ENCODE data around the gene PLB1.

DNA sequence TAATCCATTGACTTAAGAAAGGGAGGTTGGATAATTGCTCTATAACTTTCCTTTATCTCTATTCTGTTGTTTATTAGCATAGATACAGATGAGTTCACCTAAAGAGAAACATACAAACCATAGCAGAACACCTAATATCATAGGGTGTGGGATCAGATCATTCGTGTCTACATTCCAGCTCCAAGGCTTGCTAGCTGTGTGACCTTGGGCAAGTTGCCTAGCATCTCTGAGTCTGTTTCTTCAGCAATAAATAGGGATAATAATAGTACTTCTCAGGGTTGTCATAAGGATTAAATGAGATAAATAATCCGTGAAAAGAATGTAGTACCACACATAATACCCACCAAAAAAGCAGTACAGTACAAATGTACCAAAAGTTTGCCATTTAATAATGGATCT, 126.2 kb downstream of the PLB1 start:
- TF ChIP-seq, protein P1, sequence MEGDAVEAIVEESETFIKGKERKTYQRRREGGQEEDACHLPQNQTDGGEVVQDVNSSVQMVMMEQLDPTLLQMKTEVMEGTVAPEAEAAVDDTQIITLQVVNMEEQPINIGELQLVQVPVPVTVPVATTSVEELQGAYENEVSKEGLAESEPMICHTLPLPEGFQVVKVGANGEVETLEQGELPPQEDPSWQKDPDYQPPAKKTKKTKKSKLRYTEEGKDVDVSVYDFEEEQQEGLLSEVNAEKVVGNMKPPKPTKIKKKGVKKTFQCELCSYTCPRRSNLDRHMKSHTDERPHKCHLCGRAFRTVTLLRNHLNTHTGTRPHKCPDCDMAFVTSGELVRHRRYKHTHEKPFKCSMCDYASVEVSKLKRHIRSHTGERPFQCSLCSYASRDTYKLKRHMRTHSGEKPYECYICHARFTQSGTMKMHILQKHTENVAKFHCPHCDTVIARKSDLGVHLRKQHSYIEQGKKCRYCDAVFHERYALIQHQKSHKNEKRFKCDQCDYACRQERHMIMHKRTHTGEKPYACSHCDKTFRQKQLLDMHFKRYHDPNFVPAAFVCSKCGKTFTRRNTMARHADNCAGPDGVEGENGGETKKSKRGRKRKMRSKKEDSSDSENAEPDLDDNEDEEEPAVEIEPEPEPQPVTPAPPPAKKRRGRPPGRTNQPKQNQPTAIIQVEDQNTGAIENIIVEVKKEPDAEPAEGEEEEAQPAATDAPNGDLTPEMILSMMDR (IDR thresholded peaks at IDR 0.05; ENCODE audit: low read length), result no peak
- TF ChIP-seq EZH2 (IDR thresholded peaks at IDR 0.05; ENCODE audit: borderline replicate concordance, low read length), result no peak

Data from OCI-LY1 (cell line).